H1 (cell line): ENCODE data around the gene NAT8L. TPM values are rescaled to one million over a fixed set of nuclear protein-coding genes. Genes with fewer than 3 reads are reported as not detected.

Experiments used
- CTCF ChIA-PET: fragments of 300-600 bp; sonication (Branson Sonifier 250); formaldehyde crosslinking; loops from one replicate; lab custom pipeline; 2021; ENCODE audit not compliant: partially characterized antibody; lab: Charles Lee
- POLR2A ChIA-PET: fragments of 300-600 bp; sonication (Branson Sonifier 250); formaldehyde crosslinking; loops from one replicate; lab custom pipeline; 2021; ENCODE audit warnings: inconsistent platforms; ENCODE audit not compliant: partially characterized antibody; lab: Charles Lee
- DNase-seq, 2 experiments: peaks; one replicate each; pipeline versions ENCODE4 v3.0.0 to v3.0.0-alpha.2; 2010 to 2022; ENCODE audit warnings: low spot score in 2 of 2, low read depth in 1 of 2, mixed read lengths in 1 of 2
- FAIRE-seq: peaks from 2 replicates; lab custom pipeline; 2011; peaks lifted over from hg19 to GRCh38; lab: Jason Lieb, UNC
- H2AFZ ChIP-seq: 2 replicates; pipeline ENCODE4 v1.8.1; 2012; ENCODE audit warnings: low read length, inconsistent platforms
- H2AK5ac ChIP-seq: 2 replicates; pipeline ENCODE4 v1.6.1; 2013; ENCODE audit warnings: low read depth, low read length
- H2BK120ac ChIP-seq: replicated peaks from 2 replicates; pipeline ENCODE3; 2013; ENCODE audit warnings: low read depth, low read length, inconsistent platforms
- H2BK12ac ChIP-seq: 2 replicates; pipeline ENCODE4 v1.6.1; 2013; ENCODE audit warnings: low read depth, low read length
- H2BK15ac ChIP-seq: 2 replicates; pipeline ENCODE4 v1.6.1; 2013; ENCODE audit warnings: low read length
- H2BK20ac ChIP-seq: 2 replicates; pipeline ENCODE4 v1.6.1; 2013; ENCODE audit warnings: low read length
- H2BK5ac ChIP-seq: 2 replicates; pipeline ENCODE4 v1.6.1; 2013; ENCODE audit warnings: low read depth, low read length
- H3K14ac ChIP-seq: 2 replicates; pipeline ENCODE4 v1.6.1; 2013; ENCODE audit warnings: inconsistent platforms; ENCODE audit not compliant: insufficient read length
- H3K18ac ChIP-seq: 2 replicates; pipeline ENCODE4 v1.6.1; 2013; ENCODE audit warnings: low read length; ENCODE audit errors: extremely low read depth
- H3K23ac ChIP-seq: 2 replicates; pipeline ENCODE4 v1.6.1; 2013; ENCODE audit warnings: inconsistent platforms; ENCODE audit not compliant: insufficient read length
- H3K23me2 ChIP-seq: 2 replicates; pipeline ENCODE4 v1.6.1; 2013; ENCODE audit warnings: low read depth, low read length
- H3K27ac ChIP-seq: 2 replicates; pipeline ENCODE4 v1.6.1; 2011; ENCODE audit warnings: low read depth, low read length, inconsistent platforms
- H3K27me3 ChIP-seq, 4 experiments: replicated peaks in 1 of 4; 1 replicate in 1 of 4; 2 replicates in 3 of 4; pipeline versions ENCODE4 v1.6.1 to v1.8.1; 2011 to 2013; ENCODE audit warnings: low read length in 3 of 4, mild to moderate bottlenecking in 3 of 4, inconsistent platforms in 2 of 4, mixed read lengths in 2 of 4, moderate library complexity in 1 of 4; ENCODE audit not compliant: control insufficient read depth in 3 of 4, insufficient read depth in 3 of 4; ENCODE audit errors: extremely low read depth in 1 of 4
- H3K36me3 ChIP-seq, 4 experiments: 2 replicates each; pipeline versions ENCODE4 v1.6.1 to v1.8.1; 2011 to 2013; ENCODE audit warnings: mild to moderate bottlenecking in 4 of 4, low read length in 3 of 4, moderate library complexity in 2 of 4, control low read depth in 1 of 4, inconsistent platforms in 1 of 4; ENCODE audit not compliant: insufficient read depth in 4 of 4, control insufficient read depth in 2 of 4
- H3K4ac ChIP-seq: replicated peaks from 2 replicates; pipeline ENCODE3; 2013; ENCODE audit warnings: low read length, low read depth, mixed read lengths, inconsistent platforms; ENCODE audit not compliant: insufficient read length
- H3K4me1 ChIP-seq, 4 experiments: replicated peaks in 1 of 4; 1 replicate in 1 of 4; 2 replicates in 3 of 4; pipeline versions ENCODE4 v1.6.1 to v1.8.1; 2011 to 2013; ENCODE audit warnings: low read length in 3 of 4, inconsistent platforms in 2 of 4, mixed read lengths in 1 of 4; ENCODE audit not compliant: insufficient read depth in 4 of 4, control insufficient read depth in 3 of 4
- H3K4me2 ChIP-seq, 2 experiments: 2 replicates each; pipeline versions ENCODE4 v1.6.1 to v1.8.1; 2011 to 2013; ENCODE audit warnings: low read depth in 2 of 2, low read length in 2 of 2, control low read depth in 1 of 2, inconsistent platforms in 1 of 2, mild to moderate bottlenecking in 1 of 2; ENCODE audit not compliant: insufficient read depth in 1 of 2
- H3K4me3 ChIP-seq, 4 experiments: fragments of 200-600, 300-600 bp in 1 of 4; sonication (generic), shearing (Covaris generic), sonication (Bioruptor Twin) in 1 of 4; 2 replicates each; pipeline versions ENCODE4 v1.5.1 to v1.8.1; 2011 to 2016; ENCODE audit warnings: low read length in 4 of 4, low read depth in 3 of 4, control low read depth in 2 of 4, inconsistent platforms in 2 of 4, mild to moderate bottlenecking in 2 of 4, mixed read lengths in 1 of 4, moderate library complexity in 1 of 4; ENCODE audit not compliant: insufficient read depth in 2 of 4; ENCODE audit errors: extremely low read depth in 1 of 4
- H3K56ac ChIP-seq: replicated peaks from 2 replicates; pipeline ENCODE3; 2013; ENCODE audit warnings: low read depth, mild to moderate bottlenecking, mixed read lengths, low read length, inconsistent platforms; ENCODE audit not compliant: insufficient read length
- H3K79me1 ChIP-seq: 2 replicates; pipeline ENCODE4 v1.6.1; 2013; ENCODE audit warnings: low read depth, low read length, control low read depth
- H3K79me2 ChIP-seq, 2 experiments: 2 replicates each; pipeline versions ENCODE4 v1.6.1 to v1.8.1; 2012 to 2013; ENCODE audit warnings: low read length in 2 of 2, mild to moderate bottlenecking in 2 of 2, inconsistent platforms in 1 of 2; ENCODE audit not compliant: insufficient read depth in 2 of 2, control insufficient read depth in 1 of 2
- H3K9ac ChIP-seq, 4 experiments: replicated peaks in 1 of 4; 1 replicate in 1 of 4; 2 replicates in 3 of 4; pipeline versions ENCODE4 v1.6.1 to v1.8.1; 2011 to 2013; ENCODE audit warnings: low read depth in 3 of 4, low read length in 3 of 4, control low read depth in 2 of 4, mild to moderate bottlenecking in 2 of 4, moderate library complexity in 2 of 4, inconsistent platforms in 1 of 4; ENCODE audit errors: extremely low read depth in 1 of 4
- H3K9me3 ChIP-seq, 2 experiments: 2 replicates each; pipeline versions ENCODE4 v1.6.1 to v1.8.1; 2012 to 2013; ENCODE audit warnings: mild to moderate bottlenecking in 2 of 2, moderate library complexity in 2 of 2, control low read depth in 1 of 2, inconsistent platforms in 1 of 2, low read depth in 1 of 2, low read length in 1 of 2, mixed read lengths in 1 of 2; ENCODE audit not compliant: insufficient read depth in 2 of 2
- H4K20me1 ChIP-seq, 2 experiments: replicated peaks in 1 of 2; 2 replicates each; pipeline versions ENCODE3 to v1.8.1; 2011 to 2013; ENCODE audit warnings: inconsistent platforms in 2 of 2, low read length in 2 of 2, mild to moderate bottlenecking in 1 of 2; ENCODE audit not compliant: insufficient read depth in 2 of 2, control insufficient read depth in 1 of 2
- H4K5ac ChIP-seq: 2 replicates; pipeline ENCODE4 v1.6.1; 2013; ENCODE audit warnings: low read length, low read depth, mixed read lengths, inconsistent platforms; ENCODE audit not compliant: insufficient read length
- H4K8ac ChIP-seq: 2 replicates; pipeline ENCODE4 v1.8.0; 2013; ENCODE audit warnings: mild to moderate bottlenecking, moderate library complexity, low read length, inconsistent platforms; ENCODE audit not compliant: insufficient read depth; ENCODE audit errors: extremely low read depth
- H4K91ac ChIP-seq: replicated peaks from 2 replicates; pipeline ENCODE3; 2013; ENCODE audit warnings: low read length, mixed read lengths, inconsistent platforms; ENCODE audit not compliant: insufficient read length
- SP4 ChIP-seq: IDR thresholded peaks from 2 replicates; pipeline ENCODE4 v1.6.1; 2012; ENCODE audit warnings: low read length, inconsistent platforms
- TEAD4 ChIP-seq: IDR thresholded peaks from 2 replicates; pipeline ENCODE4 v1.6.1; 2012; ENCODE audit warnings: low read depth, low read length, inconsistent platforms, mixed read lengths
- WGBS, 2 experiments: shearing (Covaris generic) in 1 of 2; methylation state at CpG; one replicate each; pipeline versions ENCODE4 v1.1.6 to v1.1.7; 2013 to 2015; ENCODE audit warnings: low lambda C conversion rate in 2 of 2, mixed read lengths in 2 of 2, inconsistent platforms in 1 of 2, low coverage in 1 of 2, missing lambda C conversion rate in 1 of 2; ENCODE audit not compliant: insufficient replicate concordance in 2 of 2, insufficient coverage in 1 of 2, insufficient read length in 1 of 2; ENCODE audit errors: extremely low coverage in 1 of 2, missing lambda C conversion rate in 1 of 2; 5-methylcytosine and 5-hydroxymethylcytosine counted together
- polyA plus RNA-seq, 7 experiments: library from polyadenylated mRNA; depleted of rRNA in 3 of 7; stranded (reverse) in 5 of 7; unstranded in 2 of 7; fragments of >200 nt in 5 of 7; fragments of 200-250 nt in 2 of 7; gene quantifications; 1 replicate in 5 of 7; 2 replicates in 1 of 7; 4 replicates in 1 of 7; pipeline versions ENCODE4 v1.2.1 to v1.2.3, GENCODE V29; 2011 to 2013; ENCODE audit warnings: missing spikeins in 2 of 7, mixed read lengths in 2 of 7
- total RNA-seq: library from RNA; stranded (reverse); fragmentation: NEBNext Ultra II Directional; extraction: Animal tissue kit (Norgen Biotek cat#: 25700); gene quantifications from 2 replicates; pipeline ENCODE4 v1.2.1, GENCODE V29; 2021
- TF ChIP-seq, protein P1 (sequence below): IDR thresholded peaks from 2 replicates; pipeline ENCODE4 v1.6.1; 2011; ENCODE audit warnings: low read depth, mild to moderate bottlenecking, low read length; ENCODE audit not compliant: insufficient read depth

Gene NAT8L
- total and polyA plus RNA-seq, 2 of the 8 experiments (the other 6 are each of a cell fraction or from before 2014, with no cell fraction given), result 10.8 TPM

DNA sequence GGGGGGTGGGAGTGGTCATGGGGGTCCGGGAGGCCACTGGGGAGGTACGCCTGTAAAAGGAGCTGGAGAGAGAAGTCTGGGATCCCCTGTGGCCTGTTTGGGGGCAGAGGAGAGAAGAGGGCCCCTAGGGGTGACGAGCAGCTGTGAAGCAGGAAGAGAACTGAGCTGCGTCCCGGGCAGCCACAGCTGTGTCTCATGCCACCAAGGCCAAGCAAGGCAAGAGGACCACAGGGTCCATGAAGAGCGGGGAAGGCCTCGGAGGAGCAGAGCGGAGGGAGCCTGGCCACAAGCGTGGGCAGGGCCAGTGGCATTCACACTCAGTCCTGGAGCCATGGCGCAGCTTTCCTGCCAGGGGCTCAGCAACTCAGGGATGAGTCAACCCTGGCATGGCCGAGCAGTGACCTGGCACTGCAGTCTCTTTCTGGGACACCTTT, 13.6 kb upstream of the NAT8L start:
- H3K4me1 ChIP-seq, result peaks cover 0 to 5% (median 3%) of the 10 kb centered on the region in 4 experiments; a peak in 5 of 7 replicates
- no peak overlapping the region for H3K9ac ChIP-seq
- H2BK120ac ChIP-seq, result no peak overlapping the region
- peaks cover 0 to 9% of the 10 kb centered on the region in 2 experiments for H4K20me1 ChIP-seq
- WGBS, 2 experiments, result 92% methylated on average over 9 of the region's 11 CpGs; no CpG with 5 or more reads in 1 of the 2 experiments
- DNase-seq, result no peak
- no peak overlapping the region for H3K4me3 ChIP-seq
- peak overlapping the region; percentile 9; the same call in 1 of the 2 replicates for H2BK12ac ChIP-seq
- peaks cover 15 to 34% (median 30%) of the 10 kb centered on the region in 4 experiments for H3K27me3 ChIP-seq
- peaks cover 0 to 8% of the 10 kb centered on the region in 2 experiments; a peak in 1 of 4 replicates for H3K9me3 ChIP-seq
- no peak overlapping the region for H2BK20ac ChIP-seq
- no peak overlapping the region for H3K4me2 ChIP-seq
- H3K23ac ChIP-seq, result no peak overlapping the region
- H3K18ac ChIP-seq, result no peak overlapping the region
- no peaks in the 10 kb centered on the region for H3K79me2 ChIP-seq
- no peak overlapping the region for H4K5ac ChIP-seq
- TF ChIP-seq, protein P1, sequence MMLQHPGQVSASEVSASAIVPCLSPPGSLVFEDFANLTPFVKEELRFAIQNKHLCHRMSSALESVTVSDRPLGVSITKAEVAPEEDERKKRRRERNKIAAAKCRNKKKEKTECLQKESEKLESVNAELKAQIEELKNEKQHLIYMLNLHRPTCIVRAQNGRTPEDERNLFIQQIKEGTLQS, result no peak
- TF ChIP-seq TEAD4, result no peak
- TF ChIP-seq SP4, result no peak
- H2BK15ac ChIP-seq, result no peak overlapping the region
- no peak overlapping the region for H3K27ac ChIP-seq
- H4K8ac ChIP-seq, result no peak overlapping the region
- H3K14ac ChIP-seq, result no peak overlapping the region
- H3K56ac ChIP-seq, result no peak overlapping the region
- no peak overlapping the region for H2AK5ac ChIP-seq
- FAIRE-seq, result no peak
- H4K91ac ChIP-seq, result no peak overlapping the region
- no peaks in the 10 kb centered on the region for H3K79me1 ChIP-seq
- H3K4ac ChIP-seq, result no peak overlapping the region
- ChIA-PET CTCF (interaction anchor here (0.6 to 2.6 kb wide), 5 partner anchors 12 to 254 kb away, joined by 3 to 10 read pairs (median 3); partner anchors contain the start of genes NAT8L and NELFA), POLR2A (interaction anchor here (0.6 to 1.1 kb wide), 4 partner anchors 12 to 107 kb away, joined by 3 to 5 read pairs (median 3); no protein-coding TSS in a partner anchor)
- no peaks in the 10 kb centered on the region for H3K36me3 ChIP-seq
- H2BK5ac ChIP-seq, result no peak overlapping the region
- H2AFZ ChIP-seq, result no peak overlapping the region
- peaks cover 10% of the 10 kb centered on the region; the same call in 1 of the 2 replicates for H3K23me2 ChIP-seq
